ENCODE results near the gene PREX1.

- TF ChIP-seq, protein P1, sequence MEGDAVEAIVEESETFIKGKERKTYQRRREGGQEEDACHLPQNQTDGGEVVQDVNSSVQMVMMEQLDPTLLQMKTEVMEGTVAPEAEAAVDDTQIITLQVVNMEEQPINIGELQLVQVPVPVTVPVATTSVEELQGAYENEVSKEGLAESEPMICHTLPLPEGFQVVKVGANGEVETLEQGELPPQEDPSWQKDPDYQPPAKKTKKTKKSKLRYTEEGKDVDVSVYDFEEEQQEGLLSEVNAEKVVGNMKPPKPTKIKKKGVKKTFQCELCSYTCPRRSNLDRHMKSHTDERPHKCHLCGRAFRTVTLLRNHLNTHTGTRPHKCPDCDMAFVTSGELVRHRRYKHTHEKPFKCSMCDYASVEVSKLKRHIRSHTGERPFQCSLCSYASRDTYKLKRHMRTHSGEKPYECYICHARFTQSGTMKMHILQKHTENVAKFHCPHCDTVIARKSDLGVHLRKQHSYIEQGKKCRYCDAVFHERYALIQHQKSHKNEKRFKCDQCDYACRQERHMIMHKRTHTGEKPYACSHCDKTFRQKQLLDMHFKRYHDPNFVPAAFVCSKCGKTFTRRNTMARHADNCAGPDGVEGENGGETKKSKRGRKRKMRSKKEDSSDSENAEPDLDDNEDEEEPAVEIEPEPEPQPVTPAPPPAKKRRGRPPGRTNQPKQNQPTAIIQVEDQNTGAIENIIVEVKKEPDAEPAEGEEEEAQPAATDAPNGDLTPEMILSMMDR (IDR thresholded peaks at IDR 0.05; ENCODE audit: insufficient read depth, low read length) = no peak
- TF ChIP-seq, protein P2, sequence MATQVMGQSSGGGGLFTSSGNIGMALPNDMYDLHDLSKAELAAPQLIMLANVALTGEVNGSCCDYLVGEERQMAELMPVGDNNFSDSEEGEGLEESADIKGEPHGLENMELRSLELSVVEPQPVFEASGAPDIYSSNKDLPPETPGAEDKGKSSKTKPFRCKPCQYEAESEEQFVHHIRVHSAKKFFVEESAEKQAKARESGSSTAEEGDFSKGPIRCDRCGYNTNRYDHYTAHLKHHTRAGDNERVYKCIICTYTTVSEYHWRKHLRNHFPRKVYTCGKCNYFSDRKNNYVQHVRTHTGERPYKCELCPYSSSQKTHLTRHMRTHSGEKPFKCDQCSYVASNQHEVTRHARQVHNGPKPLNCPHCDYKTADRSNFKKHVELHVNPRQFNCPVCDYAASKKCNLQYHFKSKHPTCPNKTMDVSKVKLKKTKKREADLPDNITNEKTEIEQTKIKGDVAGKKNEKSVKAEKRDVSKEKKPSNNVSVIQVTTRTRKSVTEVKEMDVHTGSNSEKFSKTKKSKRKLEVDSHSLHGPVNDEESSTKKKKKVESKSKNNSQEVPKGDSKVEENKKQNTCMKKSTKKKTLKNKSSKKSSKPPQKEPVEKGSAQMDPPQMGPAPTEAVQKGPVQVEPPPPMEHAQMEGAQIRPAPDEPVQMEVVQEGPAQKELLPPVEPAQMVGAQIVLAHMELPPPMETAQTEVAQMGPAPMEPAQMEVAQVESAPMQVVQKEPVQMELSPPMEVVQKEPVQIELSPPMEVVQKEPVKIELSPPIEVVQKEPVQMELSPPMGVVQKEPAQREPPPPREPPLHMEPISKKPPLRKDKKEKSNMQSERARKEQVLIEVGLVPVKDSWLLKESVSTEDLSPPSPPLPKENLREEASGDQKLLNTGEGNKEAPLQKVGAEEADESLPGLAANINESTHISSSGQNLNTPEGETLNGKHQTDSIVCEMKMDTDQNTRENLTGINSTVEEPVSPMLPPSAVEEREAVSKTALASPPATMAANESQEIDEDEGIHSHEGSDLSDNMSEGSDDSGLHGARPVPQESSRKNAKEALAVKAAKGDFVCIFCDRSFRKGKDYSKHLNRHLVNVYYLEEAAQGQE (IDR thresholded peaks at IDR 0.05; ENCODE audit: insufficient replicate concordance, low read depth) = no peak
- no peak for TF ChIP-seq POLR2AphosphoS5 (IDR thresholded peaks at IDR 0.05; ENCODE audit: low read depth)
- TF ChIP-seq SPI1 (IDR thresholded peaks at IDR 0.05; ENCODE audit: borderline replicate concordance, low read depth) = no peak
These were observed 3.8 kb downstream of the PREX1 start for GRCh38 chr20:48823960-48824498.

Data from HL-60 (cell line).